Suppressor macrophage (primary cell): ENCODE data around the gene CCBE1.
"Not testable (repeated sequence)": the region's sequence is repeated elsewhere in the genome, so short reads cannot be mapped to it uniquely, and the experiment has no call there.

Experiments
- DNase-seq, 4 experiments: peaks; one replicate each; pipeline ENCODE4 v3.0.0-alpha.2; 2020 to 2022
- total RNA-seq, 17 experiments: gene quantifications; one replicate each; lab custom pipeline; 2026; ENCODE audit warnings: mixed read lengths in 6 of 17, inconsistent platforms in 3 of 17; lab: John Stamatoyannopoulos, UW

Gene CCBE1
- total RNA-seq: 0 to 3.1 (median 0.03) reads per million in 17 experiments

GRCh38 chr18:59697236-59697932, at the start of gene CCBE1:
CCBE1 (minus strand) TSS chr18:59697423.
- peak; percentile 24 to 66 (median 38) for DNase-seq

- DNase-seq: no peak
These were observed 47.1 kb upstream of the CCBE1 start for GRCh38 chr18:59744271-59744721.

GRCh38 chr18:59743566-59743965, 46.3 kb upstream of the CCBE1 start:
- DNase-seq: no peak

- no peak for DNase-seq
These were observed 45.3 kb upstream of the CCBE1 start for GRCh38 chr18:59742325-59743111.

DNA sequence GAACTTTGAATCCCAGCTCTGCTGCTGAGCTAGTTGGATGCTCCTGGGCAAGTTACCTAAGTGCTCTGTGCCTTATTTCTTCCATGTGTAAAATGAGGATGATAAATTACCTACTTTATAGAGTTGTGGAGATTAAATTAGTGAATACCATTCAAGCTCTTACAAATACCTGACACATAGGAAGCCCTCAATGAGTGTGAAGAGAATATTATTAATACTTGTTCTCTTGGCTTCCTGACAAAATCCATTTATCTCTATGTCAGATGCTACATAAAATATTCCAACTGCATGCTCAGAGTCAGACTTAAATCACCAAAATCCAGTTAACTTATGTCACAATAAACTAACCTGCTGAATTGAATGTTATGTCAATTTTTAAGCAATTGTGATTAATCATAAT, 42.9 kb upstream of the CCBE1 start:
- DNase-seq: no peak

DNA sequence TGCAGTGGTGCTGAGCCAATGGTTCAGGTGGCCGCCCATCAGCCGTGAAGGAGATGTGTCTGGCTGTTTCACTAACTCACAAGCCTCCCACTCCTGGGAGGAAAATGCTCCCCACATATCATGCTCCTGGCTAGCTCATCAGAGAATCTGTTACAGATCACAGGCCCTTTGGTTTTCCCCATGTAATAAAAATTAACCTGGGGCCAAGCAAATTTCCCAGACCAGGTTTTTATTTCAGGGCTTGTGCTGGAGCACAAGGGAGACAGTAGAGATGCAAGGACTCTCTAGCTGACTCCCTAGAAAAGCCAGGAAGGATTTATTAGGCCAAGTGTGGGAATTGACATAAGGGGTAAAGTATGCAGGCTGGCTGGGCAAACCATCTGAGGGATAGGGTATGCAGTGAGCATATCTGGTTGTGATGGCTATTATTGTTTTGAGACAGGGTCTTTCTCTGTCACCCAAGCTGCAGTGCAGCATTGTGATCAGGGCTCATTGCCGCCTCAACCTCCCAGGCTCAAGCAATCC, 40.6 kb upstream of the CCBE1 start:
- DNase-seq: no peak

DNA sequence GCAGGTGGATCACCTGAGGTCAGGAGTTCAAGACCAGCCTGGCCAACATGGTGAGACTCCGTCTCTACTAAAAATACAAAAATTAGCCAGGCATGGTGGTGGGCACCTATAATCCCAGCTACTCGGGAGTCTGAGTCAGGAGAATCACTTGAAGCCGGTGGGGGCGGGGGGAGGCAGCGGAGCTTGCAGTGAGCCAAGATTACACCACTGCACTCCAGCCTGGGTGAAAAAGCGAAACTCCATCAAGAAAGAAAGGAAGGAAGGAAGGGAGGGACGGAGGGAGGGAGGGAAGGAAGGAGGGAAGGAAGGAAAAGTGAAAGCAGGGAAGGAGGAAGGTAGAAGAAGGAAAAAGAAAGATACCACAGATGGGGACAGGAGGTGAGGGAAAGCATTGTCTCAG, 40.1 kb upstream of the CCBE1 start:
- not testable (repeated sequence) for DNase-seq

DNA sequence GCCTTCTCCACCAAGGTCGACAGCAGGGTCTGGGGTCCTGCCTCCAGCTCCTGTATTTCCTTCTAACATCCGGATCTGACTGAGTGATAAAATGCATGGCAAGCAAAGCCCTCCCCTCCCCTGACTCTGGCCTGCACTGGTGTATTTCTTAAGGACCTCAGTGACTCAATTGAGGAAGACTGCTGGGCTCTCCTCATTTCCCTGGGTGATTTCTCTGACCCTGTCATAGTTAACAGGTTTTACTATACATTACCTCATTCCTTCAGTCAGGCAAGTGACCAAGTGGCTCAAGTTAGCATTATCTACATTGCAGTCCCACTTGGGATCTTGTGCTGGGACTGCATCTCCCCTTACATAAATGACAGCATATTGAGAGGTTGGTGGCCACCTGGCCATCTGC, 38.8 kb upstream of the CCBE1 start:
- no peak for DNase-seq

DNA sequence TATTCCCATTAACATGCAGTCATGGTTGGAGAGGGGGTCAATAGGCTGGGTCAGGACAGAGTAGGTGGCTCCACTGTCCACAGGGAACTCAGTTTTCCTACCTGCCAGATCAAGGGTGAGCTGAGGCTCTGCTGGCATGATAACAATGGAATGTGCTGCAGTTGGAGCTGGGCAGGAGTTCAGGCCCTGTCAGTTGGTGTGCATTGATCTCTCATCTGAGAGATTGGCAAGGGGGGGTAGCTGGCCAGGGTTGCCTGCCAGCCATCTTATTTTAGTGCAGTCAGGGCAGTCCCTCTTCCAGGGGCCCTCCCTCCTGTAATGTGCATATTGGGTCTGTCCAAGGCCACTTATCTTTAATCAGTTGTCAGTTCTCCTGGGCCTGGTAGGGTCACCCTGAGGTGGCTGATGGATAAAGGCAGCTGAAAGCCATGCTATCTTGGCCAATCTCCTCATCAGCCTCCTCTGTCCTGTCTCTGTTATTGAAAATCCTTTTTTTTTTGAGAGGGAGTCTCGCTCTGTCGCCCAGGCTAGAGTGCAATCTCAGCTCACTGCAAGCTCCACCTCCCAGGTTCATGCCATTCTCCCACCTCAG, 38.1 kb upstream of the CCBE1 start:
- no peak for DNase-seq

DNA sequence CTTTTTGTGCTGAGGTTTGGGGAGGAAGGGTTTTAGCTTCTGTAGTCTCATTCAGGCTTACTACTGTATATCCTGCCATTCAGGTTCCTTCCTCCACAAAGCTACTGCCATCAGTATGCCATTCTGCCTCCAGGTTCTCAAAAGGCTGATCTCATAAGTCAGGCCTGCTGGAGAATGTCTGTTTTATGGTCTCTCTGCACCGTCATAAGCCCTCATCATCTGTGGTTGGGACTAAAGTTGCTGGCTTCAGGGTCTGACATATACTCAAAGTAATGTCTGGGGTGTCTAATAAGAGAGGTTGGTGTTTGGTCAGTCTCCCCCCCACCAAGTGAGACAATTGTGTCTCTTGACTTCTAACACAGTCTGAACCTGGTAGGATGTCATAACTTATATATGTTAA, 36.2 kb upstream of the CCBE1 start:
- DNase-seq: no peak

DNA sequence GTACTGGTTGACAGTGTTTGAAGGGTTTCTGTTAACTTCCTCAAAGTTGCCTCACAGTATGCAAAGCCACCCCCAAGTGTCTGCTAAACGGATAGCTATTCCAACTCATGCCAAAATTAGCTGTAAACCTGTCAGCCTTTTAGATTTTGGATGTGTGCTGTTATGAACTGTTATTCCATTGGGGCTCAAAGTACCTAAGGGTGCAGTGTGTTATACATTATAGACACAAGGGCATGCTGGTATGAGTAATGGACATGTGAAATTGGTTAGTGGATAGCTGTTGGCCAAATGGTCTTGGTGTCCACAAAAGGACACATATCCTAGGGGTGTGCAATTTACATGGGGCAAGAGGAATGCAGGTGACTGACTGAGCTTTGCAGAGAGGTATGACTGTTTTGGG, 33.7 kb upstream of the CCBE1 start:
- no peak for DNase-seq

- no peak for DNase-seq
These were observed 32.6 kb upstream of the CCBE1 start for GRCh38 chr18:59729781-59730180.

GRCh38 chr18:59728816-59729215, 31.6 kb upstream of the CCBE1 start:
- no peak for DNase-seq

DNA sequence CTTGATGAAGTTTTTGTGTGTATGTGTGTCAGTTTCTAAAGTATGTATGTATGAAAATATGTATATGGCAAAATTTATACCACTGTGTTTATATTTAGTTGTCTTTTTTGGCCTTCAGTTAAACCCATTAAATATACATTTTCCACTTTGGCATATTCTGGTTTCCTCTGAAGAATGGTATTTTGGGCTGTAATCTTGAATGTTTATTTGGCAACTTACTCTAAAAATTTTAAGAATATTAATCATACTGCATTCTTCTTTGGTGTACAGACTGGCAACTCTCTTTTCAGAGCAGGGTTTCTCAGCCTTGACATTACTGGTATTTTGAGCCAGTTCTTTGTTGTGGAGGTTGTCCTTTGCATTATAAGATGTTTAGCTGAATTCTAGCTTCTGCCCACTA, 27.9 kb upstream of the CCBE1 start:
- DNase-seq: no peak

GRCh38 chr18:59724103-59724502, 26.9 kb upstream of the CCBE1 start:
- no peak for DNase-seq

DNA sequence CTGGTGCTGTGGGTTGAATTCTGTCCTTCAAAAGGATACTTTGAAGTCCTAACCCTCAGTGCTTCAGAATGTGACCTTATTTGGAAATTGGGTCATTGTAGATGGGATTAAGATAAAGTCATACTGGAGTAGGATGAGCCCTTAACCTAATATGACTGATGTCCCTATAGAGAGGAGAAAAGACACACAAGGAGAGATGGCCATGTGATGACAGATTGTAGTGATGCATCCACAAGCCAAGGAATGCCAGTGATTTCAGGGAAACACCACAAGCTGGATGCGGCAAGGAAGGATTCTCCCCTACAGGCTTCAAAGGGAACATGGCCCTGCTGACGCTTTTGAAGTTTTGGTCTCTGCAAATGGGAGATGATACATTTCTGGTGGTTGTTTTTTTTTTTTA, 24.7 kb upstream of the CCBE1 start:
- no peak for DNase-seq

- DNase-seq: no peak
These were observed 24.0 kb upstream of the CCBE1 start for GRCh38 chr18:59721211-59721610.

DNA sequence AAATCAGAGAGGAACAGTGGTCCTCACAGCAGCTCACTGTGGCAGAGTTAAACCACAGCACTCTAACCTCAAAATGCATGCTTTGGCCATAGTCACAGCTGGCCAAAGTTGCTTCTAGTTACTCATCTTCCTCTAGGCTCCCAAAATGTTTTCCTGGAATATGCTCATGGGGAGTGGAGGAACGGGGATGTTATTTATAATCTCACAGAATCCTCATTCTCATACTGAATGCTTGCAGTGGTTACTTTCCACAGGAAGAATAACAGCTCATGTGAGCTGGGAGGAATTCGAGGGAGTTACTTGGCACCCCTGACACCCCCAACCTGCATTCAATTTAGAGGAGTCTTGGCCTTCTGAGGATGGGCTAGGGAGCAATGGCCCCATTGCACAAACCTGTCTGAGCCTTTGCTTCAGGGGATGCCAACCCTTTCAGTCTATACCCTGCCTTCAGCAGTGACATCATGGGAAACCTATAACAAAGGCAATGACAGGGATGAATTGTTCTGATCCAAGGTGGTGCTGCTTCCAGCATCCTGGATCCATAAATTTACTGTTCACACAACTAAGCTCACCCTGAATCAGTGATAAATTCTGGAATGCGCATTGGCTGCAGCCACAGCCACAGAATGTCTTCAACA, 22.4 kb upstream of the CCBE1 start:
- DNase-seq: no peak

DNA sequence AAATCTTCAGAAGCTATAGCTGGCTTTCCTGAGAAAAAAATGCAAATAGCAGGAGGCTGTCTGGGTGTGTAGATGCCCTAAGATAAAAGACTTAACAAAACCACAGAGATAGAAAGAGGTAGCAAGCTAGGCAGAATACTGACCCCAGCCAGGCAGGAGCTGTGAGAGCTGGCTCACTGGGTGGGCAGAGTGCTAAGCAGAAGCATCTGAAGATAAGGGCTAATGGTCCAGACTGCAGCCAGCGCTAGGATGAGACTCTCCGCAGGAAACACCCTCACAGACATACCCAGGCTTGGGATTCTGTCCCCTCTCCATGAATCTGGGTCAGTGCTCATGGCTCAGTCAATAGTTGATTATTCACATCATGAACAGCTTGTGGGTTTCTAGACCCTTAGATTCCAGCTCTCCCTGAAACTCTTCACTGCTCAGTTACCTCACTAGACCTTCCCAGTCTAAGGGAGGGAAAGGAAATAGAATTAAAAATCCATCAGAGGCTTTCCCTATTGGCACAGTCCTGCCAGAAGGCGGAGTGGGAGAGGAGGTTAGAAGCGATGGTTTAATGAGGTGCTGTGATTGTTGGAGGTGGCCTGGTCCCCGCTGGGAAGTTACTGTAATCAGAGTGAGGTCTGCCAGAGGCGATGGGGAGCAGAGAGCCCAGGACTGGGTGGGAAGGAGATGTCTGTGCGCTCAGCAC, 21.4 kb upstream of the CCBE1 start:
- no peak for DNase-seq

DNA sequence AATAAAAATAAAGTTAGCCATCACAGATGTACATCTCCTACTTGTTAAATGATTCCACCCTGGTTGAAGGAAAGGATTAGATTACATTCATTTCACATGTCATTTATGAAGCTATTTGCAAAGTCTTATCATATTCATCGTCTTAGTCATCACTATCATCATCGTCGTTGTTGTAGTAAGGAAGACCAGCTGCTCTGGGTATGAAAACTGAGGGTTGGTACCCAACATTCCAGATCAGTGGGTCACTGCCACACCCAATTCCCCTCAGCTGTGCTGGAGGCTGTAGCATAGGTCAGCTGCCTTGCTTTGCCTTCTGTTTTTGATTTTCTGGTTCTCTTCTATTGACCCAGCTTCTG, 20.9 kb upstream of the CCBE1 start:
- no peak for DNase-seq

DNA sequence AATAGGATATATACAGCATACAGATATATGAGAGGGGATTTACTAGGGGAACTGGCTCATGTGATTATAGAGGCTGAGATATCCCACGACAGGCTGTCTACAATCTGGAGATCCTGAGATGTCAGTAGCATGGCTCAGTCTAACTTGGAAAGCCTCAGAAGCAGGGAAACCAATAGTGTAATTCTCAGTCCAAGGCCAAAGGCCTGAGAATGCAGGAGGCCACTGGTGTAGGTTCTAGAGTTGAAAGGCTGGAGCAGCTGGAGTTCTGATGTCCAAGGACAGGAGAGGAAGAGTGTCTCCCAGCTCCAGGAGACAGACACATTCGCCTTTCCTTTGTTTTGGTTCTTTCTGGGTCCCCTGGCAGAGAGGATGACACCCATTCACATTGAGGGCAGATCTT, 20.1 kb upstream of the CCBE1 start:
- DNase-seq: no peak

DNA sequence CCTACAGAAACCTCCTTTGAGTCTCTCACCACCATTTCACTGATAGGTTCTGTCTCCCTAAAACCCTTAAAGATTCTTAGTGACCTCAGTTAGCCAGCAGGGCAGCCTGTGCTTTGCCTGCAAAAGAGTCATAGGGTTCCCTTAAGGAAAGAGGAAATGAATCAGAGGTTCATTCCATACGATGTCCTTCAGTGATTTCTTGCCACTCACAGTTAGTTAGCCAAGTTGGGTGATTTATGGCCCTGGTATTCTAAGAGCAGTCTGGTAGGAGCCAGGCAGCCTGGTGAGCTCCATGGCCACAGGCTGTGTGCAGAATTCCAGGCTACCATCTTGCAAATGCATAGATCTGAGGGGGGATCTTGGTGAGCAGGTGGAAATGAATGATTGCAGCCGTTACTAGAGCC, 18.7 kb upstream of the CCBE1 start:
- no peak for DNase-seq

DNA sequence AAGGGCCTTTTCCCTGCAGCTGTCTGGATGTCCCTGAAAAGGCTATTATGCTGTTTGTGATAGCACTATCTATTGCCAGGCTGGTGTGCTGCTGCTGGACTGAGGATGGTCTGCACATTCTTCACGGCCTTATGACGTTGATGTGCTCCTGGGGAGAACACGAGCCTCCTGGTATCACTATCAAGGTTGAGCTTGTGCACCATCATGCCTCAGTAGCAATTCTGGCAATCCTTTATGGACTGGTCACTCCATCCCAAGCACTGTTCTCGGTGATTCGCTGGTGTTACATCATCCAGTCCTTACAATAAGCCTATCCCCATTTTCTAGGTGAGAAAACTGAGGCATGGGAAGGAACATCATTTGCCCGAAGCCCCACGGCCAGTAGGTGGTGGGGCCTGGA, 18.2 kb upstream of the CCBE1 start:
- no peak for DNase-seq
